Hepatocyte (in vitro differentiated cells): ENCODE results near the gene DHX8. TPM values are rescaled to one million over a fixed set of nuclear protein-coding genes. Genes with fewer than 3 reads are reported as not detected.

Source experiments
- DNase-seq: peaks from one replicate; pipeline ENCODE4 v3.0.0-alpha.2; 2016; ENCODE audit warnings: low spot score
- H2AFZ ChIP-seq: fragments of 200-600 bp; sonication (generic); 2 replicates; pipeline ENCODE4 v1.6.0; 2016; ENCODE audit warnings: antibody characterized with exemption, mild to moderate bottlenecking
- H3K27ac ChIP-seq: fragments of 200-600 bp; sonication (generic); 2 replicates; pipeline ENCODE4 v1.5.1; 2016; ENCODE audit warnings: mild to moderate bottlenecking
- H3K27me3 ChIP-seq: fragments of 200-600 bp; sonication (generic); 2 replicates; pipeline ENCODE4 v1.6.1; 2016
- H3K36me3 ChIP-seq: fragments of 200-600 bp; sonication (generic); replicated peaks from 2 replicates; pipeline ENCODE4 v1.5.1; 2016; ENCODE audit warnings: low read depth; ENCODE audit not compliant: insufficient read depth
- H3K4me1 ChIP-seq: fragments of 200-600 bp; sonication (generic); 2 replicates; pipeline ENCODE4 v1.5.1; 2016; ENCODE audit warnings: mild to moderate bottlenecking, moderate library complexity; ENCODE audit not compliant: insufficient read depth
- H3K4me2 ChIP-seq: fragments of 200-600 bp; sonication (generic); 2 replicates; pipeline ENCODE4 v1.6.0; 2016
- H3K4me3 ChIP-seq: fragments of 200-600 bp; sonication (generic); 2 replicates; pipeline ENCODE4 v1.5.1; 2016; ENCODE audit warnings: mild to moderate bottlenecking
- H3K79me2 ChIP-seq: fragments of 200-600 bp; sonication (generic); 2 replicates; pipeline ENCODE4 v1.6.0; 2017; ENCODE audit warnings: mild to moderate bottlenecking
- H3K9me2 ChIP-seq: fragments of 200-600 bp; sonication (generic); replicated peaks from 2 replicates; pipeline ENCODE4 v1.6.0; 2017; ENCODE audit warnings: mild to moderate bottlenecking; ENCODE audit not compliant: insufficient read depth
- H3K9me3 ChIP-seq: fragments of 200-600 bp; sonication (generic); 2 replicates; pipeline ENCODE4 v1.5.1; 2016; ENCODE audit warnings: low read depth, mild to moderate bottlenecking
- H4K20me1 ChIP-seq: fragments of 200-600 bp; sonication (generic); 2 replicates; pipeline ENCODE4 v1.6.0; 2016; ENCODE audit warnings: mild to moderate bottlenecking; ENCODE audit not compliant: insufficient read depth, poor library complexity, severe bottlenecking
- EZH2 ChIP-seq: fragments of 200-600 bp; sonication (generic); IDR thresholded peaks from 2 replicates; pipeline ENCODE4 v1.6.1; 2016; ENCODE audit warnings: antibody characterized with exemption, mild to moderate bottlenecking, borderline replicate concordance
- EZH2phosphoT487 ChIP-seq: fragments of 200-600 bp; sonication (generic); IDR thresholded peaks from one replicate; pipeline ENCODE4 v1.6.1; 2018; ENCODE audit warnings: antibody characterized with exemption, mild to moderate bottlenecking, low read depth, moderate library complexity; ENCODE audit not compliant: unreplicated experiment, severe bottlenecking
- WGBS: methylation state at CpG from one replicate; pipeline ENCODE4 v1.1.6; 2016; ENCODE audit warnings: low lambda C conversion rate; ENCODE audit errors: missing lambda C conversion rate; 5-methylcytosine and 5-hydroxymethylcytosine counted together
- polyA plus RNA-seq: library from polyadenylated mRNA; unstranded; fragments of >200 nt; fragmentation: Nextera tagmentation; extraction: Ambion mirVana; gene quantifications from 2 replicates; pipeline ENCODE4 v1.2.1, GENCODE V29; 2016
- total RNA-seq: library from RNA; depleted of rRNA; stranded (reverse); fragments of >200 nt; gene quantifications from 2 replicates; pipeline ENCODE4 v1.2.3, GENCODE V29; 2014
- TF ChIP-seq, protein P1 (sequence below): fragments of 200-600 bp; sonication (generic); IDR thresholded peaks from 2 replicates; pipeline ENCODE4 v1.5.1; 2016; ENCODE audit warnings: antibody characterized with exemption, mild to moderate bottlenecking; ENCODE audit not compliant: poor library complexity

Gene DHX8
- total and polyA plus RNA-seq, 2 experiments from 2014 or later = 26.6 to 35.0 TPM

GRCh38 chr17:43438626-43439025 lies 45.1 kb upstream of the DHX8 start:
- H3K79me2 ChIP-seq = no peaks in the 10 kb centered on the region
- H3K4me2 ChIP-seq = no peak overlapping the region
- H2AFZ ChIP-seq = no peak overlapping the region
- no peaks in the 10 kb centered on the region for H3K27me3 ChIP-seq
- H3K4me1 ChIP-seq = no peaks in the 10 kb centered on the region
- H3K4me3 ChIP-seq = no peak overlapping the region
- TF ChIP-seq EZH2phosphoT487 = no peak
- no peak for TF ChIP-seq EZH2
- TF ChIP-seq, protein P1, sequence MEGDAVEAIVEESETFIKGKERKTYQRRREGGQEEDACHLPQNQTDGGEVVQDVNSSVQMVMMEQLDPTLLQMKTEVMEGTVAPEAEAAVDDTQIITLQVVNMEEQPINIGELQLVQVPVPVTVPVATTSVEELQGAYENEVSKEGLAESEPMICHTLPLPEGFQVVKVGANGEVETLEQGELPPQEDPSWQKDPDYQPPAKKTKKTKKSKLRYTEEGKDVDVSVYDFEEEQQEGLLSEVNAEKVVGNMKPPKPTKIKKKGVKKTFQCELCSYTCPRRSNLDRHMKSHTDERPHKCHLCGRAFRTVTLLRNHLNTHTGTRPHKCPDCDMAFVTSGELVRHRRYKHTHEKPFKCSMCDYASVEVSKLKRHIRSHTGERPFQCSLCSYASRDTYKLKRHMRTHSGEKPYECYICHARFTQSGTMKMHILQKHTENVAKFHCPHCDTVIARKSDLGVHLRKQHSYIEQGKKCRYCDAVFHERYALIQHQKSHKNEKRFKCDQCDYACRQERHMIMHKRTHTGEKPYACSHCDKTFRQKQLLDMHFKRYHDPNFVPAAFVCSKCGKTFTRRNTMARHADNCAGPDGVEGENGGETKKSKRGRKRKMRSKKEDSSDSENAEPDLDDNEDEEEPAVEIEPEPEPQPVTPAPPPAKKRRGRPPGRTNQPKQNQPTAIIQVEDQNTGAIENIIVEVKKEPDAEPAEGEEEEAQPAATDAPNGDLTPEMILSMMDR = no peak
- no peaks in the 10 kb centered on the region for H4K20me1 ChIP-seq
- WGBS = 57% methylated on average over 5 of the region's 5 CpGs
- no peak for DNase-seq
- H3K27ac ChIP-seq = no peak overlapping the region
- H3K9me2 ChIP-seq = no peaks in the 10 kb centered on the region
- H3K9me3 ChIP-seq = no peaks in the 10 kb centered on the region
- no peaks in the 10 kb centered on the region for H3K36me3 ChIP-seq

- Histone ChIP-seq H3K27ac (no peak overlapping the region), H3K4me2 (no peak overlapping the region), H3K79me2 (no peaks in the 10 kb centered on the region), H3K27me3 (no peaks in the 10 kb centered on the region), H3K9me2 (no peaks in the 10 kb centered on the region), H3K9me3 (no peaks in the 10 kb centered on the region), H3K36me3 (no peaks in the 10 kb centered on the region), H2AFZ (no peak overlapping the region), H3K4me3 (no peak overlapping the region), H3K4me1 (no peaks in the 10 kb centered on the region), H4K20me1 (no peaks in the 10 kb centered on the region)
- TF ChIP-seq EZH2phosphoT487 (no peak), EZH2 (no peak)
- TF ChIP-seq, protein P1 = no peak
- no peak for DNase-seq
- WGBS = 58% methylated on average over 1 of the region's 1 CpG
Measured at GRCh38 chr17:43439041-43439440, 44.7 kb upstream of the DHX8 start.

- Histone ChIP-seq H3K4me1 (peaks cover 7% of the 10 kb centered on the region), H3K9me3 (no peaks in the 10 kb centered on the region), H3K4me2 (no peak overlapping the region), H3K27ac (no peak overlapping the region), H3K79me2 (no peaks in the 10 kb centered on the region), H4K20me1 (no peaks in the 10 kb centered on the region), H3K9me2 (no peaks in the 10 kb centered on the region), H2AFZ (no peak overlapping the region), H3K4me3 (no peak overlapping the region), H3K27me3 (no peaks in the 10 kb centered on the region), H3K36me3 (no peaks in the 10 kb centered on the region)
- no peak for TF ChIP-seq EZH2phosphoT487
- TF ChIP-seq EZH2 = no peak
- TF ChIP-seq, protein P1 = no peak
- DNase-seq = no peak
- WGBS = 82% methylated on average over 2 of the region's 2 CpGs
Measured at GRCh38 chr17:43442711-43443110, 41.1 kb upstream of the DHX8 start.

DNA sequence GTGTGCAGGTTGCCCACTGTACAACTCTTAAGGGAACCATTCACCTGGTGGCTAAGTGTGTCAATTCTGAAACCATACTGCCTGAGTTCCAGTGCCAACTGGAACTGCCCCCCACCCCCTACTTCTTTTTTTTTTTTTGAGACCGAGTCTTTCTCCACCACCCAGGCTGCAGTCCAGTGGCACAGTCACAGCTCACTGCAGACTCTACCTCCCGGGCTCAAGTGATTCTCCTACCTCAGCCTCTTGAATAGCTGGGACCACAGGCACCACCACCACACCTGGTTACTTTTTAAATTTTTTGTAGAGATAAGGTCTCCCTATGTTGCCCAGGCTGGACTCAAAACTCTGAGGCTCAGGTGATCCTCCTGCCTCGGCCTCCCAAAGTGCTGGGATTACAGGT lies 40.4 kb upstream of the DHX8 start:
- no peak overlapping the region for H3K4me2 ChIP-seq
- no peak for DNase-seq

More for the DNA sequence above, 40.4 kb upstream of the DHX8 start:
- H2AFZ ChIP-seq = no peak overlapping the region
- H3K9me2 ChIP-seq = no peaks in the 10 kb centered on the region
- H3K79me2 ChIP-seq = no peaks in the 10 kb centered on the region
- TF ChIP-seq EZH2 = no peak
- no peak for TF ChIP-seq EZH2phosphoT487
- TF ChIP-seq, protein P1 = no peak
- H3K27me3 ChIP-seq = no peaks in the 10 kb centered on the region
- no peak overlapping the region for H3K27ac ChIP-seq
- no peaks in the 10 kb centered on the region for H3K9me3 ChIP-seq
- H3K4me1 ChIP-seq = peaks cover 7% of the 10 kb centered on the region
- H3K4me3 ChIP-seq = no peak overlapping the region
- WGBS = 95% methylated on average over 3 of the region's 3 CpGs
- no peaks in the 10 kb centered on the region for H3K36me3 ChIP-seq
- no peaks in the 10 kb centered on the region for H4K20me1 ChIP-seq
